ELR (cell line): ENCODE results near the gene STEAP3.
A peak's percentile ranks its signal among the peaks of the same experiment; 100 is the strongest.

Experiments
- DNase-seq: peaks from one replicate; pipeline ENCODE4 v3.0.0-alpha.2; 2015; ENCODE audit warnings: low read depth

The STEAP3 gene

DNA sequence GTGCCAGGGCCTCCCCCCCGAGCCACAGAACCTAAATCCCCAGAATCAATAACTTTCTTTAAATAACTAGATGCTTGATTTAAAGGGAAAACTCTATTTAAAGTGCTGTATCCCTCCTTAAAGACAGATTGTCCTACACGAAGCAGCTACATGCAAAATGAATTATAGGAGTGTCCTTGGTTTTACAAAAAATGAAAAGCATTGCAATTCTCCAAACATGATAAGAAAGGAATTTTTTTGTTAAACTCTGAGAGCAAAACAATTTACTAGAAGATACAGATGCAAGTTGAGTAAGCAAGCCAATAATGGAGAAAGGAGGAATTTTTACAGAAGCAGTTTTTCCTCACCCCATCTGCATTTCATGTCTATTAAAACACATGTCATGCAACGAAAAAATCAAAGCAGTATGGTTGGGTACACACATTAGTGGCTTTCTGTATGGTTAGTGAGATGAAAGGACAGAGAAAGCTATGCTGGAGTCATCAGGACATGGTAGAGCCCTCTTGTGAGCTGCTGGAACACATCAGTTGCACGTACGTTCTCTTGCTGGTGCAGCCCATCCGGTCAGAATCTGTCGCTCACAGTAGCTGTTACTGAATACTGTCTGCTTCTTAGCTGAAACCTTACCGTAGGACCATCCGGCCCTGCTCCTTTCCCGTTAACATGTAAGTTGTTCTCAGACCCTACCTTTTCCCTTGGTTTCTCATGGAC lies 25.9 kb upstream of the STEAP3 start:
- DNase-seq = no peak

GRCh38 chr2:119198240-119198840 lies 25.3 kb upstream of the STEAP3 start:
- no peak for DNase-seq

GRCh38 chr2:119201815-119202214 lies 21.8 kb upstream of the STEAP3 start:
- DNase-seq = no peak

- DNase-seq = no peak
Observed at GRCh38 chr2:119202610-119203310, 20.9 kb upstream of the STEAP3 start.

GRCh38 chr2:119204525-119204924 lies 19.1 kb upstream of the STEAP3 start:
- no peak for DNase-seq

- no peak for DNase-seq
Observed at GRCh38 chr2:119205001-119205706, 18.5 kb upstream of the STEAP3 start.

GRCh38 chr2:119206201-119206600 lies 17.4 kb upstream of the STEAP3 start:
- no peak for DNase-seq

DNA sequence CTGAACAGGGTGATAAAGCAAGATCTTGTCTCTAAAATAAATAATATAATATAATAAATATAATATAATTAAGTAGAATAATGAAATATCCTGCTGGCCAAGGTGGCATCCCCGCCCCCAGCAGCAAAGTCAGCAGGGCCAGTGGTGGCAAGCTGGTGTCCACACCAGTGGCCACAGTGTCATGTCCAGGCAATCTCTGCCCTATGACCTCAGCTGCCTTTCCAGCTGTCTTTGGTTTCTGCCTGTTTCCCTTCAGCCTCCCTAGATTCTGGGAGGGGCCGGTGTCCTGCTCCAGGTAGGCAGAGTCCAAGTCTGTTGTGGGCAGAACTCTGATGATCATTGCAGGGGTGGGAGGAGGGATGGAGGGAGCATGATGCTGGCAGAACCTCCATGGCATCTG lies 16.2 kb upstream of the STEAP3 start:
- DNase-seq = no peak

- DNase-seq = peak; percentile 41
Observed at GRCh38 chr2:119208791-119209203, 14.8 kb upstream of the STEAP3 start.

DNA sequence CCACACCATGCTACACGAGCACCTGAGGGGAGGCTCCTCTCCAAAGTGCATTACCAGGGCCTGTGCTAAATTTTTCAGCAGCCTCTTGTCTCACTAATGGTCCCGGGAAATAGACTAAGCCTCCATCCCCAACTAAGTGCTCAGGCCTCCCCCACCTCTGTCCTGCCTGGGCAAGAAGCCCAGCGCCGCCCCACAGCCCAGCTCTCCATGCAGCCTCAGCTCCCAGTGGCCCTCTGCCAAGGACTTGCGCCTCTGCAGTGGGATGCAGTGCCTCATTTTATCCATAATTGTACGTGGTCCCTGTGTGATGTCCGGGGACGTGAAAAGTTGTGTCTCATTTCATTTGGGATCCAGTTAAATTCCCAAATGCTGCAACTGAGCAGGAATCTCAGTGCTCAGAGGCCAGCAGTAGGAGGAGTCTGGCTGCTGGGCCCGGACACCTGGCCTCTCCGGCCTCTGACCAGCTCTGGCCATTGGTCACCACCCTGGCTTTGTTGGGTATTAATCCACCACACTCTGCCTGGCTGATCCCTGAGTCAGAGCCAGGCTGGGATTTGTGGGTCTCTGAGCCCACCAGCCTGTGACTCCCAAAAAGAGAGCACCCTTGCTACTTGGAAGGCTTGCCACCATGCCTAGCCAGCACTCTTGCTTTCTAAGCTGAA lies 11.4 kb upstream of the STEAP3 start:
- no peak for DNase-seq

GRCh38 chr2:119214453-119215037 lies 9.1 kb upstream of the STEAP3 start:
- DNase-seq = no peak

DNA sequence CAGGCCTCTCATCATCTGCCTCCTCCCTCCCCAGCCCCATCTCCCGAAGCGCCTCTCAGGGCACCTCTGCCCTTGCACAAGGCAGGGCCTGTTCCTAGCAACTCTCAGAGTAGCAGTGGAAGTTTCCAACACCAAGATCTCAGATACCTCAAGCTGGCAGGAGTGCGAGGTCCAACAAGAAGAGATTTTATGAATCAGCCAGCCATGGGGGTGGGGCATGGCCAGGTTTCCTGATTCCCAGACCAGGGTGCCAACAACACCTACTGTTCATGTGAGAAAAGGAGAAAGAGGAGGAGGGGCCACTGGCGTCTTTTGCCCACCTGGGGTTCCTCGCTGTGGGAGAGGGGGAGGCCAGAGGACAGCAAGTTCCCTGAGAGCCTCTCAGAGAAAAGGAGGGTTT lies 6.6 kb upstream of the STEAP3 start:
- DNase-seq = no peak

- peak; percentile 73 for DNase-seq
Observed at GRCh38 chr2:119218478-119219064, 5.1 kb upstream of the STEAP3 start.

GRCh38 chr2:119219873-119220272 lies 3.8 kb upstream of the STEAP3 start:
- no peak for DNase-seq

GRCh38 chr2:119220720-119221301 lies 2.8 kb upstream of the STEAP3 start:
- DNase-seq = no peak

GRCh38 chr2:119221609-119222008 lies 2.0 kb upstream of the STEAP3 start:
- DNase-seq = no peak

DNA sequence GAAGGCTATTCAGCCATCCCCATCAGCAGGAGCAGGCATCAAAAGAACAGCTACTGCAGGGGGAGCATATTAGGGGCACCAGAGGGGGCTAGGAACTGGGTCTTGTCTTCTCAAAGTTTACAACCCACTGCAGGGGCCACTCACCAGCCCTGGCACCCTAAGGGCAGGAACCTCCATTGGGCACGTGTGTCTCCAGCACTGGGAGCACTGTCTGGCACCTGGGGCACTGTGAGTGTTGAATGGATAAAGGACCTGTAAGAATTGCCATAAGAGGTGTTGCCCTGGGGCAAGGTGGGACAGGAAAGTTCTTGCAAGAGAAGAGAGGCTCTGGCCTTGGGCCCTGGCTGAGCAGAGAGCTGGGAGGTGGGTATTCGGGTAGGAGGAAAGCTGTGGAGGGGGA lies 1.4 kb upstream of the STEAP3 start:
- DNase-seq = no peak

DNA sequence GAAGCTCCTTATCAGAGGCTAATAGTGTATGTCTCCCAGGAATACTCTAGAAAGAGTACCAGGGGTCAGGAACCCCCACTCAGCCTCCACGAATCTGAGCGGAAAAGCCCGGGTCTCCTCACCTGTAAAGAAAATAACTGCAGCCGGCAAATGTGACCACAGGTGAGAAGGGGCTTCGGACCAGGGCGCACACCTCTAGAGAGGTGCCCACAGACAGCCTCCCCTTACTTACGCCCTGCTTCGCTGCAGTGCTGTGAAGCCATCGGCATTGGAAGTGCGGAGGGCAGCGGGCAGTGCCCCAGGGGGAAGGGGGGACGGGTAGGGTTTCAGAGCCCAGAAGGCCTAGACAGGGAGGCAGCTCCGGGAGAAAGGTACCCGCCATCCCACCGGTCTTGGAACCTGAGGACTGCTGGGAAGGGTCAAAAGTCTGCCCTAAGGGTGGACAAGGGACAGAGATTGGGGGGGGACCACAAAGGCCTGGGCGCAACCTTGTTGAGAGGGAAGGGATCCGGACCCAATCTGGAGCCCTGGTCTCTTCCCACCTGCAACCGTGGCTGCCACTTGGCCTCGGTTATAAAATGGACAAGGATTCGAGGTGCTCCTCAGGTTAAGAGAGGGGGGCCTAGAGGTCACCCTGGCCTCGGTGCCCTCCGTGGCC lies 642 bp upstream of the STEAP3 start:
- DNase-seq = no peak

DNA sequence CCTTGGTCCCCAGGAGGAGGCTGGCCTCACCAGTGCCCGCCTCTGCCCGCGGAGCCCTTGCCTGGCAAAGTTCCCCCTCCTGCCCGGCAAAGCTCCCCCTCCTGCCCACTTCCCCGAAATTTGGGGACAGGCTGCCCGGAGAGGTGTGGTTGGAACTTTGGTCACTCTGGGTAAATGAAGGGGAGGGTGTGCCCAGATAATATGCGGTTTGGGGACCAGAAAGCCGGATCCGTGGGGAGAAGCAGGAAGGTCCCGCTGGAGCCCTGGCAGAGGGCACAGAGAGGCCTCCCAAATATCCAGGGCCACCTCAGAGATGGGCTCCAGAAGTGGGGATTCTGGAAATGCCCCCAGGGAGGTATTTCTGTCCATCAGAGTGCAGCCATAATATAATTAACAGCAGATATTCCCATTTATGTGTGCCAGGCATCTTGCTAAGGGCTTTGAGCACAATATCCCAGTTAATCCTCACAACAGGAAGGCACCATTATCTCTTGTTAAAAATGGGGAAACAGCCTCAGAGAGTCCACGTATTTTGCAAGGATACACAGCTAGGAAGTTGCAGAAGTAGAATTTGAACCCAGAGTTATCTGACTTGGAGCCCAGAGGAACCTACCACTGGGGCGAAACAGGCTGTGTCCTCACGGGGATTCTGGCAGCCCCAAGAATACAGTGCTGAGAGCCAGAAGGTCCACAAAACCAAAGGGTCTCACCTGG lies 914 bp downstream of the STEAP3 start:
- no peak for DNase-seq
